ENCODE results near the gene CTU2.

GRCh38 chr16:88672776-88673175, 33.5 kb upstream of the CTU2 start:
- TF ChIP-seq POLR2A (IDR thresholded peaks at IDR 0.05; ENCODE audit: low read depth, low read length), result no peak
- no peak for TF ChIP-seq POLR2AphosphoS5 (IDR thresholded peaks at IDR 0.05; ENCODE audit: low read depth, low read length)
